Activated T-helper 1 cell treated with anti-CD3 and anti-CD28 coated beads, Interleukin-12 subunit alpha, Interleukin-12 subunit beta, Interleukin-2, Interleukin-4 antibody, amounts not matched to agents 30 ng/mL and 10 ng/mL and 1 ng/mL, durations not matched to agents 14 hours and 24 hours and 36 hours (primary cell): ENCODE results near the gene LRMDA. TPM values are rescaled to one million over a fixed set of nuclear protein-coding genes. Genes with fewer than 3 reads are reported as not detected.
"Not testable (repeated sequence)": the region's sequence is repeated elsewhere in the genome, so short reads cannot be mapped to it uniquely, and the experiment has no call there.

Experiments
- DNase-seq: peaks from one replicate; pipeline ENCODE4 v3.0.0; 2021; ENCODE audit warnings: low spot score
- H3K27ac Mint-ChIP-seq: one replicate; pipeline ENCODE4 v1.8.0; 2021; ENCODE audit warnings: mild to moderate bottlenecking, mixed read lengths
- H3K27me3 Mint-ChIP-seq: one replicate; pipeline ENCODE4 v1.8.0; 2022; ENCODE audit warnings: mild to moderate bottlenecking, moderate library complexity, mixed read lengths; ENCODE audit not compliant: insufficient read depth
- H3K36me3 Mint-ChIP-seq: one replicate; pipeline ENCODE4 v1.8.0; 2021; ENCODE audit warnings: low read depth, mixed read lengths
- H3K4me1 Mint-ChIP-seq: one replicate; pipeline ENCODE4 v1.8.0; 2021; ENCODE audit warnings: low read depth, mixed read lengths
- H3K4me3 Mint-ChIP-seq: one replicate; pipeline ENCODE4 v1.8.0; 2021; ENCODE audit warnings: mild to moderate bottlenecking, moderate library complexity, mixed read lengths
- H3K9me3 Mint-ChIP-seq: one replicate; pipeline ENCODE4 v1.8.0; 2021; ENCODE audit warnings: mixed read lengths
- intact Hi-C: fragments of 100-400 bp; cut with micrococcal nuclease; formaldehyde crosslinking; loops from one replicate; pipeline ENCODE4 v1.15.1; 2024
- total RNA-seq: library from RNA; stranded (reverse); gene quantifications from 2 replicates; pipeline ENCODE4 v1.2.3, GENCODE V29; 2022

The LRMDA gene
- total RNA-seq, 1 donor from 2014 or later: not detected

- H3K4me1 Mint-ChIP-seq: no peaks in the 10 kb centered on the region
- H3K27ac Mint-ChIP-seq: no peak overlapping the region
- no peaks in the 10 kb centered on the region for H3K9me3 Mint-ChIP-seq
- no peak for DNase-seq
- intact Hi-C loops: no loop called here
- no peak overlapping the region for H3K4me3 Mint-ChIP-seq
- H3K27me3 Mint-ChIP-seq: peaks cover 6% of the 10 kb centered on the region
- H3K36me3 Mint-ChIP-seq: no peaks in the 10 kb centered on the region
Observed at GRCh38 chr10:75612904-75613684, 181.7 kb downstream of the LRMDA start.

GRCh38 chr10:75613685-75614504, 182.5 kb downstream of the LRMDA start:
- no peak for DNase-seq
- no peak overlapping the region for H3K27ac Mint-ChIP-seq
- no peaks in the 10 kb centered on the region for H3K4me1 Mint-ChIP-seq
- intact Hi-C loops: no loop called here
- peaks cover 6% of the 10 kb centered on the region for H3K27me3 Mint-ChIP-seq
- H3K4me3 Mint-ChIP-seq: no peak overlapping the region
- H3K9me3 Mint-ChIP-seq: no peaks in the 10 kb centered on the region
- no peaks in the 10 kb centered on the region for H3K36me3 Mint-ChIP-seq

- Mint-ChIP-seq H3K27ac (no peak overlapping the region), H3K4me3 (no peak overlapping the region), H3K27me3 (peaks cover 4% of the 10 kb centered on the region), H3K4me1 (no peaks in the 10 kb centered on the region), H3K9me3 (no peaks in the 10 kb centered on the region), H3K36me3 (no peaks in the 10 kb centered on the region)
- DNase-seq: no peak
- intact Hi-C loops: no loop called here
Observed at GRCh38 chr10:75616076-75616475, 184.7 kb downstream of the LRMDA start.

GRCh38 chr10:75616874-75617478, 185.6 kb downstream of the LRMDA start:
- Mint-ChIP-seq H3K27ac (no peak overlapping the region), H3K27me3 (peaks cover 4% of the 10 kb centered on the region), H3K9me3 (no peaks in the 10 kb centered on the region), H3K4me1 (no peaks in the 10 kb centered on the region), H3K4me3 (no peak overlapping the region), H3K36me3 (no peaks in the 10 kb centered on the region)
- no peak for DNase-seq
- intact Hi-C loops: no loop called here

- intact Hi-C loops: no loop called here
- H3K27ac Mint-ChIP-seq: no peak overlapping the region
- H3K36me3 Mint-ChIP-seq: no peaks in the 10 kb centered on the region
- H3K4me1 Mint-ChIP-seq: no peaks in the 10 kb centered on the region
- H3K9me3 Mint-ChIP-seq: no peaks in the 10 kb centered on the region
- no peak overlapping the region for H3K4me3 Mint-ChIP-seq
- peaks cover 4% of the 10 kb centered on the region for H3K27me3 Mint-ChIP-seq
- DNase-seq: no peak
Observed at GRCh38 chr10:75617485-75618155, 186.2 kb downstream of the LRMDA start.

- H3K27me3 Mint-ChIP-seq: no peaks in the 10 kb centered on the region
- H3K27ac Mint-ChIP-seq: no peak overlapping the region
- no peaks in the 10 kb centered on the region for H3K4me1 Mint-ChIP-seq
- no peaks in the 10 kb centered on the region for H3K36me3 Mint-ChIP-seq
- H3K9me3 Mint-ChIP-seq: no peaks in the 10 kb centered on the region
- intact Hi-C loops: no loop called here
- no peak for DNase-seq
- no peak overlapping the region for H3K4me3 Mint-ChIP-seq
Observed at GRCh38 chr10:75619635-75620034, 188.2 kb downstream of the LRMDA start.

- Mint-ChIP-seq H3K36me3 (no peaks in the 10 kb centered on the region), H3K9me3 (no peaks in the 10 kb centered on the region), H3K4me3 (no peak overlapping the region), H3K27me3 (no peaks in the 10 kb centered on the region), H3K27ac (no peak overlapping the region), H3K4me1 (no peaks in the 10 kb centered on the region)
- no peak for DNase-seq
- intact Hi-C loops: no loop called here
Observed at GRCh38 chr10:75620356-75620755, 188.9 kb downstream of the LRMDA start.

GRCh38 chr10:75621003-75621402, 189.6 kb downstream of the LRMDA start:
- DNase-seq, H3K27me3 Mint-ChIP-seq, H3K9me3 Mint-ChIP-seq, intact Hi-C loops, H3K4me3 Mint-ChIP-seq, H3K4me1 Mint-ChIP-seq, H3K27ac Mint-ChIP-seq, H3K36me3 Mint-ChIP-seq: not testable (repeated sequence)

GRCh38 chr10:75622503-75622902, 191.1 kb downstream of the LRMDA start:
- Mint-ChIP-seq H3K27ac (no peak overlapping the region), H3K4me1 (no peaks in the 10 kb centered on the region), H3K36me3 (no peaks in the 10 kb centered on the region), H3K27me3 (peaks cover 2% of the 10 kb centered on the region), H3K9me3 (no peaks in the 10 kb centered on the region), H3K4me3 (no peak overlapping the region)
- DNase-seq: no peak
- intact Hi-C loops: no loop called here

GRCh38 chr10:75623310-75624093, 192.1 kb downstream of the LRMDA start:
- no peaks in the 10 kb centered on the region for H3K9me3 Mint-ChIP-seq
- DNase-seq: no peak
- H3K4me1 Mint-ChIP-seq: no peaks in the 10 kb centered on the region
- no peaks in the 10 kb centered on the region for H3K36me3 Mint-ChIP-seq
- peaks cover 2% of the 10 kb centered on the region for H3K27me3 Mint-ChIP-seq
- H3K27ac Mint-ChIP-seq: no peak overlapping the region
- no peak overlapping the region for H3K4me3 Mint-ChIP-seq
- intact Hi-C loops: no loop called here

- peaks cover 2% of the 10 kb centered on the region for H3K27me3 Mint-ChIP-seq
- H3K36me3 Mint-ChIP-seq: no peaks in the 10 kb centered on the region
- H3K27ac Mint-ChIP-seq: no peak overlapping the region
- no peak overlapping the region for H3K4me3 Mint-ChIP-seq
- intact Hi-C loops: no loop called here
- DNase-seq: no peak
- no peaks in the 10 kb centered on the region for H3K4me1 Mint-ChIP-seq
- H3K9me3 Mint-ChIP-seq: no peaks in the 10 kb centered on the region
Observed at GRCh38 chr10:75624638-75625037, 193.2 kb downstream of the LRMDA start.

GRCh38 chr10:75630746-75631145, 199.3 kb downstream of the LRMDA start:
- intact Hi-C loops: no loop called here
- Mint-ChIP-seq H3K9me3 (no peaks in the 10 kb centered on the region), H3K36me3 (no peaks in the 10 kb centered on the region), H3K4me1 (no peaks in the 10 kb centered on the region), H3K4me3 (no peak overlapping the region), H3K27me3 (peaks cover 6% of the 10 kb centered on the region), H3K27ac (no peak overlapping the region)
- no peak for DNase-seq
